H1 (cell line): ENCODE data around the gene CAT. TPM values are rescaled to one million over a fixed set of nuclear protein-coding genes. Genes with fewer than 3 reads are reported as not detected.

ENCODE experiments used
- MAFK ChIP-seq: IDR thresholded peaks from 2 replicates; pipeline ENCODE4 v1.6.1; 2012; ENCODE audit warnings: low read depth, mild to moderate bottlenecking, improper control_type of control experiment, low read length
- polyA plus RNA-seq, 7 experiments: library from polyadenylated mRNA; depleted of rRNA in 3 of 7; stranded (reverse) in 5 of 7; unstranded in 2 of 7; fragments of >200 nt in 5 of 7; fragments of 200-250 nt in 2 of 7; gene quantifications; 1 replicate in 5 of 7; 2 replicates in 1 of 7; 4 replicates in 1 of 7; pipeline versions ENCODE4 v1.2.1 to v1.2.3, GENCODE V29; 2011 to 2013; ENCODE audit warnings: missing spikeins in 2 of 7, mixed read lengths in 2 of 7
- total RNA-seq: library from RNA; stranded (reverse); fragmentation: NEBNext Ultra II Directional; extraction: Animal tissue kit (Norgen Biotek cat#: 25700); gene quantifications from 2 replicates; pipeline ENCODE4 v1.2.1, GENCODE V29; 2021

CAT gene
- total and polyA plus RNA-seq, 2 of the 8 experiments (the other 6 are each of a cell fraction or from before 2014, with no cell fraction given) = 9.6 to 15.0 TPM

DNA sequence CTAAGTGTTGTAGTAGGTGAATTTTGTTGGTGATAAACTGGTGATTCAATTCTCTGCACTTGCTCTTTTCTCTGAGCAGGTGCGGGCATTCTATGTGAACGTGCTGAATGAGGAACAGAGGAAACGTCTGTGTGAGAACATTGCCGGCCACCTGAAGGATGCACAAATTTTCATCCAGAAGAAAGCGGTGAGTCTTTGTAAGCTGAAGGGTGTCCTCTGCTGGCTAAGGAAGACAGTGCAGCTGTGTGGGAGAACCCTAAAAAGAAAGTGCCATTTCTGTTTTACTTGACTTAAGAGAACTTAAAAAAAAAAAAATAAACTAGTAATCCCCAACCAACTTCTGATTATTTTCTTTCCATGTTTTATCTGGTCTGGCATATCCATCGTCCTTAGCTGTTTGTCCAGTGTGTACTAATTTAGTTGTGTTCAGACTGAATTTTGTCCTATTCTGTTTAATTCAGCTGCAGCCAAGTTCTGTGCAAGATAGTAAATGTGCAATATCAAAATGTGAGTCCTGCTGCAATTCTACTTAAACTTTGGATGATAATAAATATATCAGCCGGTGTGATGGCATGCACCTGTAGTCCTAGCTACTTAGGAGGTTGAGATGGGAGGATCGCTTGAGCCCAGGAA lies 29.6 kb downstream of the CAT start (continued):
- no peak for TF ChIP-seq MAFK
- TF ChIP-seq, all 59 proteins: peak for 2
